ENCODE measurements around the gene MEF2A. TPM values are rescaled to one million over a fixed set of nuclear protein-coding genes. Genes with fewer than 3 reads are reported as not detected.
"Not testable (repeated sequence)": the region's sequence is repeated elsewhere in the genome, so short reads cannot be mapped to it uniquely, and the experiment has no call there.

The MEF2A gene
- total RNA-seq, 1 donor from 2014 or later: 27.2 TPM

- intact Hi-C loops (cut with micrococcal nuclease): no loop called here
Observed at GRCh38 chr15:99645543-99645935, 79.8 kb downstream of the MEF2A start.

GRCh38 chr15:99645951-99646350 lies 80.2 kb downstream of the MEF2A start:
- intact Hi-C loops (cut with micrococcal nuclease): no loop called here

- intact Hi-C loops (cut with micrococcal nuclease): no loop called here
Observed at GRCh38 chr15:99651023-99651807, 85.4 kb downstream of the MEF2A start.

- intact Hi-C loops (cut with micrococcal nuclease): no loop called here
Observed at GRCh38 chr15:99656205-99656604, 90.4 kb downstream of the MEF2A start.

- intact Hi-C loops (cut with micrococcal nuclease): no loop called here
Observed at GRCh38 chr15:99657996-99658395, 92.2 kb downstream of the MEF2A start.

- intact Hi-C loops (cut with micrococcal nuclease): no loop called here
Observed at GRCh38 chr15:99662903-99663302, 97.1 kb downstream of the MEF2A start.

- intact Hi-C loops (cut with micrococcal nuclease): not testable (repeated sequence)
Observed at GRCh38 chr15:99666073-99666472, 100.3 kb downstream of the MEF2A start.

- intact Hi-C loops (cut with micrococcal nuclease): no loop called here
Observed at GRCh38 chr15:99668533-99669182, 102.9 kb downstream of the MEF2A start.

GRCh38 chr15:99669250-99669649 lies 103.5 kb downstream of the MEF2A start:
- intact Hi-C loops (cut with micrococcal nuclease): no loop called here

GRCh38 chr15:99671926-99672635 lies 106.3 kb downstream of the MEF2A start:
- intact Hi-C loops (cut with micrococcal nuclease): no loop called here

- intact Hi-C loops (cut with micrococcal nuclease): no loop called here
Observed at GRCh38 chr15:99673111-99673510, 107.3 kb downstream of the MEF2A start.

GRCh38 chr15:99674279-99674678 lies 108.5 kb downstream of the MEF2A start:
- intact Hi-C loops (cut with micrococcal nuclease): no loop called here

GRCh38 chr15:99677540-99678134 lies 111.9 kb downstream of the MEF2A start:
- intact Hi-C loops (cut with micrococcal nuclease): loop anchor here (1.0 kb wide), 1 partner anchor 39 kb away; no protein-coding TSS in a partner anchor

- intact Hi-C loops (cut with micrococcal nuclease): no loop called here
Observed at GRCh38 chr15:99680276-99680675, 114.5 kb downstream of the MEF2A start.

GRCh38 chr15:99681990-99682389 lies 116.2 kb downstream of the MEF2A start:
- intact Hi-C loops (cut with micrococcal nuclease): no loop called here

GRCh38 chr15:99682455-99682854 lies 116.7 kb downstream of the MEF2A start:
- intact Hi-C loops (cut with micrococcal nuclease): no loop called here

GRCh38 chr15:99683000-99683670 lies 117.4 kb downstream of the MEF2A start:
- intact Hi-C loops (cut with micrococcal nuclease): loop anchor here (1.0 kb wide), 1 partner anchor 20 kb away; no protein-coding TSS in a partner anchor

- intact Hi-C loops (cut with micrococcal nuclease): no loop called here
Observed at GRCh38 chr15:99686290-99686689, 120.5 kb downstream of the MEF2A start.

GRCh38 chr15:99692825-99693224 lies 127.0 kb downstream of the MEF2A start:
- intact Hi-C loops (cut with micrococcal nuclease): no loop called here

GRCh38 chr15:99696096-99696495 lies 130.3 kb downstream of the MEF2A start:
- intact Hi-C loops (cut with micrococcal nuclease): no loop called here

Data from T-helper 1 cell treated with Interleukin-12 subunit alpha and Interleukin-12 subunit beta and Interleukin-4 antibody, amounts not matched to agents 30 ng/mL and 1 ng/mL, for 36 hours (primary cell).